NCI-H146 (cell line): ENCODE results near the gene GLS.
"Not testable (repeated sequence)": the region's sequence is repeated elsewhere in the genome, so short reads cannot be mapped to it uniquely, and the experiment has no call there.

Experiments used
- DNase-seq: peaks from one replicate; lab custom pipeline; 2025; lab: John Stamatoyannopoulos, UW

GLS gene

DNA sequence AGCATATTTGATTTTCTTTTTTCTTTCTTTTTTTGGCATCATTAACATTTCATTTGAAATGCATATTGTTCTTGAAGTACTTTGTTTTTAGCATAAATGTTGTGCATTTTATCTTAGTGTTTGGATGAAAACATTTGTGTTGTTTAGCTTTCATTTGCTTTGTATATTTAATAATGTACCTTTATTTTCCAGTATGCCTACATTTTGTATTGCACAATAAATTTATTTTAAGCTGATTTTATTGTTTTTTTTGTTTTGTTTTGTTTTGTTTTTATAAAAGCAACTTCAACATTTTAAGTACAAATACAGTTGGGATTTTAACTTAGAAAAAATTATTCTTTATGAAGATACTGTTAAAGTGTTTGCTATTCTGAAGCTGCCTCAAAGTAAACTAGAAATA, 54.4 kb downstream of the GLS start:
- DNase-seq = no peak

DNA sequence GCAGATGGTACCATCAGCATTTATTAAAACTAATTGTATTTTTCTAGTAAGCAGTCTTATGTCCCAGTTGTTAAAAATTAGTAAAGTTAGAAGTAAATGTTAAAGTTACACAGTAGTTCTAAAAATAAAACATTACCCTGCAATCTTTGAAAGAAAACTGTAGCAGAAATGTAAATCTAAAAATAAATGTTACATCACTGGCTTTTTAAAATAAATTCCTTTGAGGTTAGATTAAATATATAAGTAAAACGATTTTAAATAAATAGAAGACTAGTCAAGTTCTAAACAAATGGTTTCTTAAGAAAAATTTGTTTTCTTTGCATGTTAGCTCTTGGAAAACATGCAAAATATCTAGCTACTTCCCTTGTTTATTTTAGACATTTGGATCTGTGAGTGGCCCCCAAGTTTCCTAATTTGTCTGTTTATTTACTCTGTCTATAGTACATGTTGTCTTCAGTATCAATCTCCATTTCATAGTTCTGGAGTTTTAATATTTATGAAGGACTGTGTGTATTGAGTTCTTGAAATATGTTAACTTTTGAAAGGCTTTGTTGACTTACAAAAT, 58.2 kb downstream of the GLS start:
- no peak for DNase-seq

DNA sequence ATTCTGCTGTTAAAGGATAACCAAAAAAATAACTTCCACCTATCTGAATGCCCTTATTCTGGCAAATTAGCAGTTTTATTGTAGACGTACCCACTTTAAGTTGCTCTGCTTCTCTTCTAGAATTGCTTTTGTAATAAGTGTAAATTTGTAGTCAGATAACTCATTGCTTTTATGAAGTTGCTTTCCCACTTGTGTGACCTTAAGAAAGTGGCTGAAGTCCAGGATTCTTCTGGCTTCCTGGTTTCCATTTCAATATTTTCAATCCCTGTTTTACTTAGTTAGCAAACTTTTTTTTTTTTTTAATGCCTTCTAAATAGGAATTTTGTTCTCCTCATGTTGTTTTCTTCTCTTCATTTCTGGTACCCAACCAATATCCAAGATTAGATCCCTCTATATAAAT, 59.8 kb downstream of the GLS start:
- no peak for DNase-seq

DNA sequence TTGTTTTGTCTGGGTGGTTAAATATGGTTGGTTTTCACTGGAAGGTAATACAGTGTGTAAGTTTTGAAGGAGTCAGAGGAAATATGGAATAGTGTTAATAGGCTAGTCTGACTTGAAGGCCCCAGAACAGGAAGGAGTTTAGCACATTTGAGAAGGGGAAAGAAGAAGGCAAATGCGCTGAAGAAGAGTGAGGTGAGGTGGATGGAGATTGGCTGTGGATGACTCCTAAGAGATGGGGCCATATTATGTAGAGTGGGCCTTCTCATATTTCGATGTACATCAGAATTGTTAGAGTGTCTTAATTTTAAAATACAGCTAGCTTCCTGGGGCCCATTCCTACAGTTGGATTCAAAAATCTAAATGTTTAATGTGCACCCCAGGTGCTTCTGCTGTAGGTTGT, 61.0 kb downstream of the GLS start:
- DNase-seq = no peak

DNA sequence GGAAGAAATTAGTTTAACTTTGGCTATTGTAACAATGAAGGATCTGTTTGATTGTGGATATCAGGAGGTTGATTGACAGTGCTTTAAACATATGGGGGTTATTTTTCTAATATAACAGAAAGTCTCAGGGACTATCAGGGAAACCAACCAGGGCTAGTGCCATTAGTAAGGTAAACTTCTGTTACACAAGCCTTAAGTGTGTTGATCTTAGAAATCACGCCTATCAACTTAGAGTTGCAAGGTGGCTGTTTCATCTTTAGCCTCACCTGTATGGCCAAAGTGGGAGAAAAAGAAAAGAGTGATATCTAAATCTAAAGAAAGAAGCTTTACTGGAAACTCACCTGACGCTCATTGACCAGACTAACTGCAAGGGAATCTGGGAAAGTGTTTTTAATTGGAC, 62.1 kb downstream of the GLS start:
- no peak for DNase-seq

DNA sequence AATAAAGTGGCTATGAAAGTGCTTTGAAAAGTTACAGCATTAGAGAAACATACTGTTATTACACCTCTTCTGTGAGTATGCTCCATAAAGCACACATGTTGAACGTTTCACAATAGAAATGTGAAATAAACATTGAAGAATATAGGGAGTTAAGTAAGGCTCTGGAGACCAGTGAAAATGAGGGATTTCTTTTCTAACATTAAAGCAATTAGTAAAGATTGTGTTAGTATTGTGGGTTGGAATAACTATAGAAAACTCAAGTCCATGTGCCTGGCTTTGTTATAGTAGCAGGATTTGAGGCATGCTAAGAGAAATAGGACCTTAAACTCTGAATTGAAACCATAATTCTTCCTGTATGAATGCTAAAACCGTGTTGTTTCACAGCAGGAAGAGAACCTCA, 63.1 kb downstream of the GLS start:
- no peak for DNase-seq

DNA sequence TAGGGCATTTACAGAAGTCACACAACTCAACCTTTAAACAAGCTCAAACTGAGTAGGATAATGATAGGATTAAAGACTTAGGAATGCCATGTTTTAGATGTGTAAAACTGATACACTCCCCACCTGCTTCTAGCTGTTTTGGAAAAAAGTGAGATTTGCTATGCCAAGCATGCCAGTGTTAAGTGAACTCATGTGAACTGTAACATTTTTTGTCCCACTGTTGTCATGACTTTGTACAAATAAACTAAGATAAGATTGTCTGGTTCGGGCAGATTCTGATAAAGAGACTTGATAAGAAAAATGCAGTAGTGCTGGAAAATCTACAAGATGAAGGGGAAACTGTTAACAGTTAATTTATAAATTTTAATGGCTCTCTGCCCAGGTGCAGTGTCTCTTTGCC, 66.5 kb downstream of the GLS start:
- no peak for DNase-seq

DNA sequence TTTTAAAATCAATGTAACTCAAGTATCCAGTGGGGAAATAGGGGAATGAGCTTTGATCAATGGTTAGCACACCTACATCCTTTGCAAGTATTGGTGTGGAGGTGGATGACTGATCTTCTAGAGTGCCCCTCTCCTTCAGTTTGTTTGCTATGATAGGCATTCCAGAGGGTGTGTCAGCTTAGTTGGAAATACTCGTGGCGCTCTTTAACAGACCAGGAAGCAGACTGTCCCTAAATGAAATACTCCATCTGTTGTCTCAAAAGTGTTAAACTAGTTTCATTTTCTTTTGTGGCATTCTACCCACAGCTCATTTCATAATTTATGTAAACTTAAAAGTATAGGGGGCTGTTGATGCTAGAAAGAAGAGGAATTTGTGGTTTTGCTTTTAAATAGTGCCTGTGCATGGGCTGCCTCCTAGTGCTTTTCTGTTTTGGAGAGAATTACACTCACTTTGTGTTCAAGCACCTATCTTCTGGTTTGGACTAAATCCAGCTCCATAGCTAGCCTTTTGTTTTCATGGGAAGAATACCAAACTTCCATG, 67.2 kb downstream of the GLS start:
- no peak for DNase-seq

DNA sequence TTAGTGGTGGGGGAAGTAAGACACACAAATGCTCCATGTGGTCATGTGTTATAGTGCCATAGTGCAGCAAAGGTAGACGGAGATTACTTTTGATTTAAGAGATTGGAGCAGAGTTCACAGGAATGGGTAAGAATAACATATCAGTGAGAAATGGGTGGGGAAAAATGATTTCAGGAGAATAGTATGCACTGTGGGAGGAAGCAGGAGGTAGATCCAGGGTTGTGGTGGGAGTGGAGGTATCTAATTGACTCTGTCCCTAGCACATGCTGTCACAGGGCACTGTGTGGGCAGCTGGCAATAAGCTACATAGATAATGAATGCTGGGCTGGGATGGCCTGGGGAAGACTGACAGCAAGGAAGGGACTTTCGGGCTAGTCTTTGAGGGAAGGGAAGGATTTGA, 68.0 kb downstream of the GLS start:
- DNase-seq = no peak

DNA sequence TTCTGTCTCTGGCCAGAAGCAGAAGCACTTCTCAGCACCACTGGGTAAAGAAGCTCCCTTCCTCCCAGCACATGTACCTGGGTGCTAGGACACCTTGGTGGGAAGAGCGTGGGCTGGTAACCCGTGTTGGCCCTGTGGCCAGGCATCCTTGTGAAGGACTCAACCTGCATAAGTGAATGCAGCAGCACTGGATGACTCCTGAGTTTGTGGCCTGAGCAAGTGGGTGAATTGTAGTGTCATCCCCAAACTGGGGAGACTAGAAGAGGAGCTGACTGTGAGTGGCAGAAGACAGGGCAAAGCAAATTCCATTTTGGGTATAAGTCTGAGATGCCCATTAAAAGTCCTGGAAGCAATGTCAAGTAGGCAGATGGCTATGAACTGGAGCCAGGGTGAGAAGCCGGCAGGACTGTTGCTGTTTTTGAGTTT, 70.0 kb downstream of the GLS start:
- no peak for DNase-seq

DNA sequence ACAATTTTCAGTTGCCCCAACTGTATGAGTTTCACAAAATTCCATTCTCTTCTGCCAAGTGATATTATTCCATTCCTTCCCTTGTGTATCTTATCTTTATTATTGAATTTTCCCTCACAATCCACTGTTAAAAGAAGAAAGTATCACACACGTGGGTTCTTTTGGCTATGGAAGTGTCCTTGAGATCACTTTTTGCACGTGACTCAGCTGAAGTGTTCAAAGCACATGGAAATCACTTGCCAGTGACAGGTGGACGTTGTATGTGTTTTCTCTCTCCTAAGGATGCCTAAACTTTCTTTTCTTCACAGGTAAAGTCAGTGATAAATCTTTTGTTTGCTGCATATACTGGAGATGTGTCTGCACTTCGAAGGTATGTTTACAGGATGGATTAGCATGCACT, 72.6 kb downstream of the GLS start:
- DNase-seq = no peak

DNA sequence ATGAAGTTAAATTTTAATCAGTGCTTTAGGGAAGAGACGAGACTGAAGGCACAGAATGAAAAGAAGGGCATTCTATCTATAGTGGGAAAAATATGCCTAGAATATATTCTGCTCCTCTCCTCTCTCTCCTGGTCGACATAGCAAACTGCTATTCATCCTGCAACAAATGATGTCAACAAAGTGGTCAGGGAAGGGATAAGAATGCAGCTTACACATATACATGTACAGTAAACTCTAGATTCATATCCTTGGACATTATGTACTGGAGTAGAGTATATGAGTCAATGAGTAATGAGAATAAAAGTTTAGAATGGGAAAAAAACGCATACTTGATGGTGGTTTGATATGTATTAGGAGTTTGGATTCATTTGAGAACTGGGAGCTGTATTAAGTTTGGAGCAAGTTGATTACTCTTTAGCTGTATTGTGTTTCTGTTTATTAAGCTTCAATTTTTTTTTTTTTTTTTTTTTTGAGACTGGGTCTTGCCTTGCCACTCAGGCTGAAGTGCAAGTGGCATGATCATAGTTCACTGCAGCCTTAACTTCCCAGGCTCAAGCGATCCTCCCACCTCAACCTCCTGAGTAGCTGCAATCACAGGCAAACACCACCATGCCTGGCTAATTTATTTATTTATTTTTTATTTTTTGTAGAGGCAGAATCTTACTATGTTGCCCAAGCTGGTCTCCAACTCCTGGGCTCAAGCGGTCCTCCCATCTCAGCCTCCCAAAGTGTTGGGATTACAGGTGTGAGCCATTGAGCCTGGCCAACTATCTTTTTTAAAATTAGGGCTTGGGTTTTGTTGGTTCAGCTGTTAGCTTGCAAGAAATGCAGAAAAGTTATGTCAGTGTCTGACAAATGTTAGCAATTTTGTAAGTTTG, 79.5 kb downstream of the GLS start:
- DNase-seq = no peak

DNA sequence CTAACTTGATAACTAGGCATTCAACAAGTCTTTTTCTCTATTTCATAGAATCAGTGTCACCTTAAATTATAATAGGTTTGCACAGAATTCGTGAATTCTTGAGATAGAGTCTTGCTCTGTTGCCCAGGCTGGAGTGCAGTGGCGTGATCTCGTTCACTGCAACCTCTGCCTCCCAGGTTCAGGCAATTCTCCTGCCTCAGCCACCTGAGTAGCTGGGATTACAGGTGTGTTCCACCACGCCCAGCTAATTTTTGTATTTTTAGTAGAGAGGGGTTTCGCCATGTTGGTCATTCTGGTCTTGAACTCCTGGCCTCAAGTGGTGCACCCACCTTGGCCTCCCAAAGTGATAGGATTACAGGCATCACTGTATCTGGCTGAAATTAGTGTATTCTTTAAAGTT, 80.5 kb downstream of the GLS start:
- DNase-seq = not testable (repeated sequence)

DNA sequence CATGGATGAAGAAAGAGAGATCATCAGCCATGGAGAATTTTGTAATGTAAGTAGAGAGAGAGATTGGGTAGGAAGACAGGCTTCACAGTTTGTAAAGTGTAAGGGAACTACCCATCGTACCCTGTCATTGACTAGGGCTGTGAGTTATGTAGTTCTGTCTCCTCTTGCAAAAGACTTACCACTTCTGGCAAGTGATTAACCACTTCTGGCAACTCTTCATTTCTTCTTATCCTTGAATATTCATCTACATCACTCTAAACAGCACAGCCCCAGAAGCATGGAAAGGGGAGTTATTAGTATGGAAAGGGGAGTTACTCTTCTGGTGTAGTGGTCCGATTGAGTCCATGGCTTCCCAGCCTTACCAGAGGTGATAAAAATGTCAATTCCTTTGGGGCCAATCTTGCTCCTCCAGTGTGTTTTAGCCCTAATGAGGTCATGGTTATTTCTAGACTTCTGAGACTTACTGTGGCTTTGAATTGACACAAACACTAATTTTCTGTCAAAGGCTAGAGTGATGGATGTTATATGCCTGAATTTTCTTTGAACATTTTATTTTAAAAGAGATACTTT, 81.4 kb downstream of the GLS start:
- DNase-seq = no peak

DNA sequence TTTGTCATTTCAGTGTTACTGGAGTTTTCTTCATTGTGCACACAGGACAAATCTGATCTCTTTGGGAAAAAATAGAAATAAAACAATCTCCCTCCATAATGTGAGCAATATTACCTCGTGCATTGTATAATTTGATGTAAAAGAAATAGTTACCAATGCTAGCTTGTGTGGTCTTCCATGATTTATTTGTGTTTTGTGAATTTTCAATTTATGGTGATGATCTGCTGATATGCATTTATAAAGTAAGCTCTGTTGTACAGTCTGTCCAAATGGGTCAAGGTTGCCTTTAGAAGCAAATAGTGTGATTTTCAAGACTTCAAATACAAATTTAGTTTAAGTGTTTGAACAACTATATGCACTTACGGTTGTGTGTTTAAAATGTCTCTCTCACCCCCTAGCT, 82.5 kb downstream of the GLS start:
- no peak for DNase-seq

DNA sequence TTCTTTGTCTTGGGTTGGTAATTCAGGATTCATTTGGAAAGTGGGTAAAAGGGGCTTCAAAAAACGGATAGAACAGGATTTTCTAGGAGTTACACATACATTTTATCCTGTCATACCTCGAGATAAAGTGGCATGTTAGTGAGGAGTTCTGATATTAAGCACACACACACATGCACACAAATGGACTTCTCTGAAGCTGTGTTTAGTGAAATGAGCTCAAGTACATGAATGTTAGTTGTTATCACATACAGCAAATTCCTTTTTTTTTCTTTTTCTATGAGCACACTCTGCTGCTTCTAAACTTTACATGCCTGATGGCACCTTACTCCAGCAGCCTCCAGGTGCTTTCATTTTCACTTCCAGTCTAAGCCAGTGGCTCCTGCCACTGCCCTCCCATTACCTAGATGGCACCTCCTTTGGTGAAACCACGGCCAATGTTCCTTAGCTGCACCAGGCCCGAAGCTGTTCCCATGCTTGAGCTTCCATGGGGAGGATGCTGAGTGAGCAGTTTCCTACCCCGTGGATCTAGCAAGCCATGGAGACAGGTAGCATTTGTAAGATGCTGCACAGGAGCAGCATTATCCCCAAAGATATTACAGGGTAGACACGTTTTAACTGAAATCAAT, 83.7 kb downstream of the GLS start:
- no peak for DNase-seq

DNA sequence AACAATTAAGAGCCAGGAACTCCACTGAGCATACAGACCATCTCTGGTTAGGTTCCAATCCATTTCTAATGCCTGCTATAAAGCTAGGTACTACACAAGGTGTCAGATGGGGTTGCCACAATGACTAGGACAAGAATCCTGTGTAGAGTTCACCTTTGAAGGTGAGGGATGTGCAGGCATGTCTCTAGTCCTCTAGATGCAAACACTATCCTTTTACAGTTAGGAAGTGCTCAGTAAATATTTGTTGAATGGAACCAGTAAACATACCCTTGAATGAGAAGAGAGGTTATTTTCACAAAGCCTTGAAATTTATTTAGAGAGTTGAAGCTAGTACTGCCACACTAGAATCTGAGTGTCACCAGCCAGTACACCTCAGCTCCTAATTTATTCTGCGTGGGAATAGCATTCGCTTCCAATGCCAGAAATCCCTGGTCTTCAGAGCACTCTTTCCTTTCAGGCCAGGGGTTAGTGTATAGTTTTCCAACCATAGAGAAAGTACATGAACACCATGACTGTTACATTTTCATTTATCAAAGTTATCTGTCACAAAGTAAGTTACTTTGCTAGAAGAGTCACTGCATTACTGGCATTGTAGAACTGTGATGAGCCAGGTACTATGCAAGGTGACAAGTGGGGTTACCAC, 85.1 kb downstream of the GLS start:
- DNase-seq = no peak

DNA sequence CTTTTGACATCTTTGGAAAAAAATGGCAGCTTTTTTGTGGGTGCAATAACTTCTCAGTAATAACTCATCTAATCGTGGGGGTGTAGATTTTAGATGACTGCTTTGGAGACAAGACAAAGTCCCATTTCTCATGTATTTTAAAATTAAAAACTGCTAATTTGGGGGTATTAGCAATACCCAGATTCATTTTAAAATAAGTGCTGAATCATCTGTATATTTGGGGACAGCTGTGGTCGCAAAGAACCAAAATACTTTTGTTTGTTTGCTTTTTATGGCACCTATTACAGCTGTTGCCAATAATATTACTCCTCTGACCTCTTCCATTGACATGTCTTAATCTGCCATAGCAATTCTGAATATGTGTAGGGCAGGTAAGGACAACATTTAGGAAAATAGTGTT, 87.9 kb downstream of the GLS start:
- no peak for DNase-seq

DNA sequence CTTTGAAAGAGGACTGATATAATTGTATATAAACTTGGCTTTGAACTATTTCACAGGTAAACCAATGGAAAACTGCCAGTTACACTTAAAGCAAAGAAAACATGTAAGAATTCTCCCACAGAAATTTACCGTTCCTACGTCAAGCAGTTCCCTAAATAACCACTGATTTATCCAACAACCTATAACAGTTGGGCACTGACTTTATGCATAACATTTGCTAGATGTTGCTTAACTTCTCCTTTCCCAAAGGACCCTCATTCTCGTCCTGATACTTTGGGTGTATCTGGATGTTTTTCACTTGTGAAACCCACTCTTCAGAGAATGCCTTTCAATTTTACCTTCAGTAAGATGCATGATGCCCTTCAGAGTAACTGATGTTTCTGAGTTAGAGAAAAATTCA, 89.5 kb downstream of the GLS start:
- no peak for DNase-seq

DNA sequence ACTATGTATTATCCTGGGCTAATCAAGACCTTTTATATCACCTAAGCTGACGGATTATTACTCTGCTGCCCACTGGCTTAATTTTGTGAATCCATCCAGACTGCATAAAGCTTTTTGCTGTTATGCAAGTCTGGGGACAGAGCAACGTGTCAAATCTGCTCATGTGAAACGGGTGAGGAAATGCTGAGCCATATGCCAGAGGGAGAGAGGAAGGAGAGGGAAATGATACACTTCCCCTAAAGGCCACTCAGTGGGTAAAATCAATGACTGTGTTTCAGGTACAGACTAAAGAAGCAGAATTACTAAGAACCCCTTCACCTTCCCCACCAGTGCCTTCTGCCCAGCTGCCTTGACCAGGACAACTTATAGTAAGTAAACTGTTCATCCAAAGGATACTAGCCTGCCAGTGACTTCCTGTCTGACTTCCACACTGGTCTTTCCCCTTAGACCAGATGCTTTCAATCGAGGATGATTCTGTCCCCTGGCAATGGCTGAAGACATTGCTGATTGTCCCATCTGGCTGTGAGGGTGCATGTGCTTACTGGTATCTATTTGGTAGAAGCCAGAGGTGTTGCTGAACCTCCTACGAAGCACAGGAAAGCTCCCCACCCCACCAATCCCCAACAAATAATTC, 90.4 kb downstream of the GLS start:
- DNase-seq = no peak

DNA sequence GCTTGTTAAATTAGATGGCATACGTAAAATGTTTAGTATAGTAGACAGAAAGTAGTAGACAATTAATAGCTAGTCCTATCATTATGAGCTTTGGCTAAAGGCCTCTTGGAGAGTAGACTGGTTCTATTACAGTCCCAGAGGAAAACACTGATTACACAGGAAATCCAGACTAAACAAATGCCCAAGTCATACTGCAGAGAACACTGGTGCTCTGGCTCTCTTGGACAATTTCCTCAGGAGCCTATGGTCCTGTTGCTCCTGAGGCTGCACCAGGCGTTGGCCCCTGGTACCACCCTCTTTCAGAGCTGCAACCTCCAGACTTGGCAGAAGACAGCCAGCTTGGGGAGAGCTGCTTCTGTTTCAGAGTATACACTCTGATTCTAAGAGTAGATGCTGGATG, 91.6 kb downstream of the GLS start:
- no peak for DNase-seq

DNA sequence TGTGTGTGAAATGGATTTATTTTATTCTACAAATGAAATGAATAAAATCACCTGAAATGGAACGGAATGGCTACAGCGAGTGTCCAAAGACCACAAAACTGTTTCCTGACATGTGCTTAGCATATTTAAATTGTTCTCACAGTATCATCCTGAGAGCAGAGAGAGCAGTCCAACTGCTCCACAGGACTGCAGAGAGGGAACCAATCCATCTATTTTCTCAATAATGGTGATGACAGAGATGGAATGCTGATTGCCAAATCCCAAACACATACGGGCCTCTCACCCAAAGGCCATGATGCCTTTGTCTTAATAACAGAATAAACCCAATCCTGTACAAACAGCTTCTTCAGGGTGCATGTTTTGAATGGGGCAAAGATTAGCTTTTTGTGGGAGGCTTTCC, 92.2 kb downstream of the GLS start:
- no peak for DNase-seq
